ENCODE data around the gene TNFSF9. TPM values are rescaled to one million over a fixed set of nuclear protein-coding genes. Genes with fewer than 3 reads are reported as not detected.
"Not testable (repeated sequence)": the region's sequence is repeated elsewhere in the genome, so short reads cannot be mapped to it uniquely, and the experiment has no call there.

Gene TNFSF9
- total and polyA plus RNA-seq, 12 donors = 0.13 to 0.88 (median 0.21) TPM; not detected in 3

GRCh38 chr19:6564393-6564792, 33.6 kb downstream of the TNFSF9 start:
- intact Hi-C loops (cut with DNase I) = no loop called here
- no peak overlapping the region for H3K4me3 ChIP-seq
- H3K27me3 ChIP-seq = peaks cover 0 to 18% (median 6%) of the 10 kb centered on the region in 7 donors
- peaks cover 0 to 18% (median 9%) of the 10 kb centered on the region in 11 donors for H3K9me3 ChIP-seq
- TF ChIP-seq CTCF (IDR thresholded peaks at IDR 0.05) = no peak
- H3K36me3 ChIP-seq = no peaks in the 10 kb centered on the region
- no peak overlapping the region for H3K27ac ChIP-seq
- H3K4me1 ChIP-seq = no peaks in the 10 kb centered on the region
- WGBS, 2 donors = 68 to 75% methylated on average over 2 of the region's 2 CpGs
- DNase-seq = no peak
- ATAC-seq = no peak

- ATAC-seq; intact Hi-C loops (cut with DNase I); H3K27ac ChIP-seq; H3K4me3 ChIP-seq; H3K4me1 ChIP-seq; H3K36me3 ChIP-seq; DNase-seq: not testable (repeated sequence)
- WGBS, 2 donors = 56 to 66% methylated on average over 3 of the region's 3 CpGs
- Histone ChIP-seq H3K27me3 (peaks cover 0 to 22% (median 15%) of the 10 kb centered on the region in 7 donors), H3K9me3 (peaks cover 0 to 32% (median 9%) of the 10 kb centered on the region in 11 donors)
Observed at GRCh38 chr19:6566727-6567126, 35.9 kb downstream of the TNFSF9 start.

GRCh38 chr19:6568010-6568526, 37.2 kb downstream of the TNFSF9 start:
- 73 to 75% methylated on average over 8 of the region's 8 CpGs for WGBS, 2 donors
- Histone ChIP-seq H3K36me3 (no peaks in the 10 kb centered on the region), H3K27ac (no peak overlapping the region), H3K27me3 (peaks cover 0 to 31% (median 12%) of the 10 kb centered on the region in 7 donors), H3K4me1 (no peaks in the 10 kb centered on the region), H3K4me3 (no peak overlapping the region), H3K9me3 (peaks cover 0 to 32% (median 9%) of the 10 kb centered on the region in 11 donors)
- TF ChIP-seq CTCF (IDR thresholded peaks at IDR 0.05) = no peak
- DNase-seq (no peak), ATAC-seq (no peak)
- intact Hi-C loops (cut with DNase I) = no loop called here

GRCh38 chr19:6568816-6569215, 38.0 kb downstream of the TNFSF9 start:
- ATAC-seq = no peak
- Histone ChIP-seq H3K9me3 (peaks cover 0 to 25% (median 8%) of the 10 kb centered on the region in 11 donors), H3K27ac (no peak overlapping the region), H3K36me3 (no peaks in the 10 kb centered on the region), H3K4me3 (no peak overlapping the region), H3K27me3 (peaks cover 0 to 38% (median 15%) of the 10 kb centered on the region in 7 donors), H3K4me1 (no peaks in the 10 kb centered on the region)
- no peak for TF ChIP-seq CTCF (IDR thresholded peaks at IDR 0.05)
- DNase-seq = no peak
- intact Hi-C loops (cut with DNase I) = no loop called here
- 51 to 60% methylated on average over 3 of the region's 3 CpGs for WGBS, 2 donors

GRCh38 chr19:6570764-6571163, 39.9 kb downstream of the TNFSF9 start:
- intact Hi-C loops (cut with DNase I) = no loop called here
- no peak for TF ChIP-seq CTCF (IDR thresholded peaks at IDR 0.05)

More at GRCh38 chr19:6570764-6571163, 39.9 kb downstream of the TNFSF9 start:
- Histone ChIP-seq H3K27me3 (peaks cover 0 to 41% (median 15%) of the 10 kb centered on the region in 7 donors), H3K27ac (no peak overlapping the region), H3K4me1 (no peaks in the 10 kb centered on the region), H3K36me3 (no peaks in the 10 kb centered on the region), H3K9me3 (peaks cover 0 to 14% (median 0%) of the 10 kb centered on the region in 11 donors), H3K4me3 (no peak overlapping the region)
- no peak for DNase-seq
- WGBS, 2 donors = 61 to 80% methylated on average over 3 of the region's 3 CpGs
- ATAC-seq = no peak

All from heart right ventricle (tissue), 16 donors.